Naive B cell (primary cell): ENCODE data around the gene OSBP2. TPM values are rescaled to one million over a fixed set of nuclear protein-coding genes. Genes with fewer than 3 reads are reported as not detected.

Experiments
- ATAC-seq, 2 donors: fragments of 150-1000 bp; cut with Tn5 transposase; 2 replicates each; pipeline ENCODE4 v1.10.0; 2021; ENCODE audit warnings: low read depth in 2 of 2, mild to moderate bottlenecking in 2 of 2, moderate library complexity in 2 of 2
- DNase-seq: peaks from one replicate; pipeline ENCODE4 v3.0.0; 2022
- H3K27ac Mint-ChIP-seq, 6 donors: one replicate each; pipeline ENCODE4 v1.8.0; 2020 to 2022; ENCODE audit warnings: mild to moderate bottlenecking in 6 of 6, mixed read lengths in 6 of 6, moderate library complexity in 5 of 6, inconsistent platforms in 2 of 6
- H3K27me3 Mint-ChIP-seq, 3 donors: one replicate each; pipeline ENCODE4 v1.8.0; 2021 to 2022; ENCODE audit warnings: mixed read lengths in 3 of 3, mild to moderate bottlenecking in 1 of 3
- H3K36me3 Mint-ChIP-seq, 2 donors: one replicate each; pipeline ENCODE4 v1.8.0; 2020 to 2022; ENCODE audit warnings: mixed read lengths in 2 of 2, inconsistent platforms in 1 of 2, mild to moderate bottlenecking in 1 of 2
- H3K4me1 Mint-ChIP-seq, 3 donors: one replicate each; pipeline ENCODE4 v1.8.0; 2020 to 2022; ENCODE audit warnings: mixed read lengths in 3 of 3, inconsistent platforms in 1 of 3, mild to moderate bottlenecking in 1 of 3, moderate library complexity in 1 of 3
- H3K4me3 Mint-ChIP-seq, 8 donors: one replicate each; pipeline ENCODE4 v1.8.0; 2020 to 2022; ENCODE audit warnings: mild to moderate bottlenecking in 8 of 8, mixed read lengths in 8 of 8, moderate library complexity in 8 of 8, inconsistent platforms in 2 of 8
- H3K9me3 Mint-ChIP-seq, 7 donors: one replicate each; pipeline ENCODE4 v1.8.0; 2020 to 2022; ENCODE audit warnings: mixed read lengths in 7 of 7, mild to moderate bottlenecking in 5 of 7, inconsistent platforms in 2 of 7, moderate library complexity in 1 of 7
- polyA plus RNA-seq, 6 donors: library from polyadenylated mRNA; unstranded; fragments of 300-500 nt; fragmentation: Illumina TruSeq; gene quantifications; one replicate each; pipeline ENCODE4 v1.2.3, GENCODE V29; 2021; ENCODE audit warnings: low read depth in 6 of 6

OSBP2 gene
- polyA plus RNA-seq, 6 donors from 2014 or later: 0.20 to 1.1 (median 0.61) TPM; not detected in 1

DNA sequence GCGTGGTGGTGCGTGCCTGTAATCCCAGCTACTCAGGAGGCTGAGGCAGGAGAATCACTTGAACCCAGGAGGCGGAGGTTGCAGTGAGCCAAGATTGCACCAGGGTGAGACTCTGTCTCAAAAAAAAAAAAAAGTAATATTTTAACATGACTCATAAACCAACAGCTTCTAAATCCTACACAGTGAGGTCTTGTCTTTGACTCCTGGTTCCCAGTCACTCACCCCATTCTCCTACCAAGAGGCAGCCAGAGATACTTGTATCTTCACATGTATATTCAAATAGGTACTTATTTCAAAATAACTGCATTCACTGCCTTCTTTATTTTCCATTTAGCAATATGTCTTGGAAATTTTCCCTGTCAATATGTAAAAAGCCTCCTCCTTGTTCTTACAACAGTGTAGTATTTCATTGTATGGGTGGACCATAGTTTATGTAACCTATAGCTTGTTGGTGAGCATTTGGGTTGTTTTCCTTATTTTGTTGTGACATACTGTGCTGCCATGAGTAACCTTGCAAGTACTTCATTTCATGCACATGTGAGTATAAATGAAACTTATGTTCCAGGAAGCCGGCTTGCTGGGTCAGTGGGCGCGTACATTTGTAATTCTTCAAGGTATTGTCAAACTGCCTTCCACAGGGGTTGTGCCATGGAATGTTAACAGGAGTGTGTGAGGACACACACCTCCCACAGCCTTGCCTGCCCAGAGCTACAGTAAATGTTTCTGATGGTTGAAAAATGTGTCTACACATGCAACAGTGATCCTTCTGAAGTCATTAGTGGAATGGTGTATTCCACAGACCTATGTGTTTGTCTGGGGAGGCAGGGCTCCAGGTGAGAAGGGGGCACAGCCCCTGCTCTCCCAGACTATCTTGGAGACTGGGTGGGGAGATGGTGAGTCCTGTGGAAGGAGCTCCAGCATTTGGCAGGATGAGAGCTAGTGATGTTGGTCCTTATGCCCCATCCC is 47.9 kb downstream of the OSBP2 start:
- ATAC-seq: no peak
- peaks cover 2 to 8% (median 4%) of the 10 kb centered on the region in 3 donors for H3K4me1 Mint-ChIP-seq
- no peaks in the 10 kb centered on the region for H3K9me3 Mint-ChIP-seq
- peaks cover 9 to 49% (median 41%) of the 10 kb centered on the region in 3 donors for H3K27me3 Mint-ChIP-seq
- no peak overlapping the region for H3K4me3 Mint-ChIP-seq
- DNase-seq: no peak
- H3K27ac Mint-ChIP-seq: no peak overlapping the region
- H3K36me3 Mint-ChIP-seq: no peaks in the 10 kb centered on the region

DNA sequence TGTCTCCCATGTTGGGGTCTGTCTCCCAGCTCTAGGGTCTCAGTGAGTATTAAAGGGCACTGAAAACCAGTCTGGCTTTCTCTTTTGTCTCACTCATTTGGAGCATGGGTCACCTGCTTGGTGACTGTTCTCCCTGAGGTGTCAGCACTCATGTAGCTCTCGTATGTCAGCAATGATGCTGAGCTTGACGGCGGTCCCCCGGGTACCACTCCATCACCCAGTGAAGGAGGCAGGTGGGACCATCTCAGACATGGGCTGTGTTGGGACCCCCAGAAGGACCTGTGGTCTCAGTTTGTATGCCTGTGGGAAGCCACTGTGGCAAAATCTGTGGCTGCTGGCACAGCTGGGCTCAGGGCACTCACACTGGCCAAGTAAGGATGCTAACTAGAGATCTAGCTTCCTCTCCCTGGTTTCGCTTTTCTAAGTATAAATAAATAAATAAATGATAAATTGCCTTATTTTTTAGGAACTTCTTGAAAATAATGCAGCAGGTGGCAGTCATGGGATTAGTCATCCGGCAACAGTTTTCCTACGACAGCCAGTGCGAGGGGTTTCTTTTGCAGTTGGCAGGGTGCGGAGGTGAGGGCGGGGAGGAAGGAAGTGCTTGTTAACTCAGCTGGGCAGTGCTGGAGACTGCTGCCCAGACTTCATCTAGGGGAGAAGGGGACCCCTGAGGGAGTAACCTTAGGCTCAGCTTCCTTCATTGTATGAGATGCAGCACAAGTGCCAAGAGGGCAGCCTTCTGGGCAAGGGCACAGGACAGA is 48.8 kb downstream of the OSBP2 start:
- Mint-ChIP-seq H3K27ac (peak overlapping the region in 1 of 6 donors; percentile 35), H3K4me3 (no peak overlapping the region), H3K36me3 (no peaks in the 10 kb centered on the region), H3K27me3 (peaks cover 5 to 42% (median 33%) of the 10 kb centered on the region in 3 donors), H3K9me3 (no peaks in the 10 kb centered on the region), H3K4me1 (peaks cover 2 to 8% (median 4%) of the 10 kb centered on the region in 3 donors)
- no peak for DNase-seq
- peak; percentile 25 to 32 for ATAC-seq

DNA sequence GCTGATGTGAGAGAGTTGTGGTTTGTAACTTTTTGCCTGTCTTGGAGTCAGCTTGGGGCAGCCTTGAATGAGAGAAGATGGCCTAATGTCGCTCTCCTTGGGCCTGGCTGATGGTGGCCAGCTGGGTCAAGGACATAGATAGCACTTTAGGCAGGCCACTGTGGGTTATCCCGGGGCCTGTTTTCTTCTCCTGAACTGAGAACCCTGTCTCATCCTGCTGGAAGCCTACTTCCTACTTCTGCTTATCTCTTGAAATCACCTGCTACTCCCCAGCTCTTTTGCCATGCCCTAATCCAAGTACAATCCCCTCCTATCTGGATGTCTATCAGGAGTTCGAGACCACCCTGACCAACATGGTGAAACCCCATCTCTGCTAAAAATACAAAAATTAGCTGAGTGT is 49.5 kb downstream of the OSBP2 start:
- Mint-ChIP-seq H3K4me1 (peaks cover 2 to 8% (median 4%) of the 10 kb centered on the region in 3 donors), H3K27ac (peak overlapping the region in 1 of 6 donors; percentile 41), H3K9me3 (no peaks in the 10 kb centered on the region), H3K36me3 (no peaks in the 10 kb centered on the region), H3K27me3 (peaks cover 5 to 36% (median 25%) of the 10 kb centered on the region in 3 donors), H3K4me3 (no peak overlapping the region)
- DNase-seq: no peak
- ATAC-seq: no peak

DNA sequence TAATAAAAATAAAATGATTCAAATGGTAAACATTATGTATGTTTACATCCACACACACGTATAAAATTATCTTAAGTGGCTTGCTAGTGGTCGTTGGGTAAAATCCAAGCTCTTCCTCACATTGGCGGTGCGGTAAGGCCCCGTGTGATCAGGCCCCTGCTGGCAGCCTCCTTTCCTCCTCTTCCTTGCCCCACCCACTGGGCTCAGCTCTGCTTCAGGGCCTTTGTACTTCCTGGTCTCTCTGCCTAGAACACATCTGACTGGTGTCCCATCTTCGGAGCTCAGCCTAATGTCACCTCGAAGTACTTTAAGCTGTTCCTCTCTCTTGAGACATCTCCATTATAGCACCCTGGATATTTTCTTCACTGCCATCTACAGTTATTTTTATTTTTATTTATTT is 52.8 kb downstream of the OSBP2 start:
- H3K27me3 Mint-ChIP-seq: peaks cover 2 to 17% (median 8%) of the 10 kb centered on the region in 3 donors
- H3K27ac Mint-ChIP-seq: no peak overlapping the region

DNA sequence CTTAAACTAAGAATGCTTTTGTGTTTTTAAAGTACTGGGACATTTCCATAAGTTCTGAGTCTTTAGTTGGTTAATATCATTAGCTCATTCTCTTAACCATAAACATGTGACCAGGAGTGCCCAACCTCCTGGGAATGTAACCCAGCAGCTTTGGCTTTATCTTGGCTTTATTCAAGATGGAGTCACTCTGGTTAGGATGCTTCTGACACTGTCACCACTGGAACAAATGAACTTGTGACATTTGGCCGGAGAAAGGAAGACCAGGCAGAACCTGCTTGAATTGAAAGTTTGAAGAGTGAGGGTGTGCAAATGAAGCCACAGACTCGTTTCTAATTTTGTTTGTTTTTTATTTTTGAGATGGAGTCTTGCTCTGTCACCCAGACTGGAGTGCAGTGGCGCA is 54.6 kb downstream of the OSBP2 start:
- ATAC-seq: no peak
- peaks cover 0 to 8% of the 10 kb centered on the region in 2 donors for H3K36me3 Mint-ChIP-seq
- H3K4me3 Mint-ChIP-seq: no peak overlapping the region
- no peak overlapping the region for H3K27ac Mint-ChIP-seq
- no peak for DNase-seq
- H3K4me1 Mint-ChIP-seq: no peaks in the 10 kb centered on the region
- peaks cover 0 to 13% (median 4%) of the 10 kb centered on the region in 7 donors for H3K9me3 Mint-ChIP-seq
- peaks cover 0 to 8% (median 0%) of the 10 kb centered on the region in 3 donors for H3K27me3 Mint-ChIP-seq

More for the DNA sequence above, 52.8 kb downstream of the OSBP2 start:
- DNase-seq (no peak), ATAC-seq (no peak)
- Mint-ChIP-seq H3K4me1 (peaks cover 2 to 8% (median 4%) of the 10 kb centered on the region in 3 donors), H3K36me3 (no peaks in the 10 kb centered on the region), H3K4me3 (no peak overlapping the region), H3K9me3 (peaks cover 0 to 2% (median 0%) of the 10 kb centered on the region in 7 donors)

DNA sequence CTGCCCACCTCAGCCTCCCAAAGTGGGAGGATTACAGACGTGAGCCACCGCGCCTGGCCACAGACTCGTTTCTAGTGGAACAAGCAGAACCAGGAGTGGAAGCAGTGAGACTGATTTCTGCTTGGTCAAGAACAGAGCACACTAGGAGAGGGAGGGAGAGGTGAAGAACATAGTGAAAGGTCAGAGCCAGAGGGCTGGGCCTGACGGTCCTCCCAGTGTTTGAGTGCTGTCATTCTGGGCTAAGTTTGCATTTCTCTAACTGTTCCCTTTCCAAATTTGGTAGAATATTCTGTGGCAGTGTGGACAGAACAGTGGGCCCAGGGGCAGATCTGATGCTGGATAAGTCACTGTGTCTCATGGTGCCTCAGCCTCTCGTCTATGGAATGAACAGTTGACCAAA is 55.2 kb downstream of the OSBP2 start:
- Mint-ChIP-seq H3K27ac (no peak overlapping the region), H3K4me3 (no peak overlapping the region), H3K4me1 (no peaks in the 10 kb centered on the region), H3K9me3 (peaks cover 0 to 13% (median 4%) of the 10 kb centered on the region in 7 donors), H3K36me3 (peaks cover 0 to 8% of the 10 kb centered on the region in 2 donors), H3K27me3 (peaks cover 0 to 10% (median 0%) of the 10 kb centered on the region in 3 donors)
- DNase-seq (no peak), ATAC-seq (no peak)

DNA sequence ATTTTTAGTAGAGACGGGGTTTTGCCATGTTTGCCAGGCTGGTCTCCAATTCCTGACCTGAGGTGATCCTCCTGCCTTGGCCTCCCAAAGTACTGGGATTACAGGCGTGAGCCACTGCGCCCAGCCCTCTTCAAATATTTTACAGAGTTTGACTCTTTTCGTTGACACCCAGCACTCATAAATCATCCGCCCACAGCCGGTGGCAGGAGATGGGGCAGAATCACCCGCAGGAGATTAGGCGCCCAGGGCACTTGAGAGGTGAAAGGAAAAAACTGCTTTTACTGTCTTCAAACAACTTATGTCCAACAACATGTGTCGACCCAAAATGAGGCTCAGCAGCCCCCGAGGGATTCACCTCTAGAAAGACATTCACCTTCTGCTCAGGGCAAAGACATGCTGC is 56.9 kb downstream of the OSBP2 start:
- Mint-ChIP-seq H3K27me3 (peaks cover 0 to 21% (median 0%) of the 10 kb centered on the region in 3 donors), H3K36me3 (peaks cover 0 to 8% of the 10 kb centered on the region in 2 donors), H3K9me3 (peaks cover 0 to 13% (median 4%) of the 10 kb centered on the region in 7 donors), H3K27ac (no peak overlapping the region), H3K4me3 (no peak overlapping the region), H3K4me1 (no peaks in the 10 kb centered on the region)
- no peak for ATAC-seq
- no peak for DNase-seq

DNA sequence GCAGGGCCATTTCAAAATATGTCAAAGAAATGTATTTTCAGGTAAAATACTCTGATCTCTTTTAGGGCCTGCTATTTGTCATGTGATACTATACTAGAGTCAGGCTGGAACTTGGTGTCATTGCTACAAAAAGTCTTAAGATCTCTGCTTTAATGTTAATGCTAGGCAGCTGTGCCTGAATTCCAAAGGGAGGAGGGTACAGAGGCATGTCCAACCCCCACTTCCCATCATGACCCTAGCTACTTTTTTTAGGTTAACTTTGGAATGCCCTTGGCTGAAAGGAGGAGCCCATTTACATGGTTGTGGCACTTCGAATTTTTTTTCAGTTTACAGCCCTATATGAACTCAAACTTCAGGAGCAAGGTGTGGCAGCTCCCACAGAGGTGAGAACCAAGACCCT is 58.1 kb downstream of the OSBP2 start:
- Mint-ChIP-seq H3K27me3 (peaks cover 0 to 27% (median 11%) of the 10 kb centered on the region in 3 donors), H3K4me3 (no peak overlapping the region), H3K36me3 (peaks cover 0 to 8% of the 10 kb centered on the region in 2 donors), H3K9me3 (peaks cover 0 to 13% (median 4%) of the 10 kb centered on the region in 7 donors), H3K27ac (no peak overlapping the region), H3K4me1 (no peaks in the 10 kb centered on the region)
- no peak for ATAC-seq
- DNase-seq: no peak

DNA sequence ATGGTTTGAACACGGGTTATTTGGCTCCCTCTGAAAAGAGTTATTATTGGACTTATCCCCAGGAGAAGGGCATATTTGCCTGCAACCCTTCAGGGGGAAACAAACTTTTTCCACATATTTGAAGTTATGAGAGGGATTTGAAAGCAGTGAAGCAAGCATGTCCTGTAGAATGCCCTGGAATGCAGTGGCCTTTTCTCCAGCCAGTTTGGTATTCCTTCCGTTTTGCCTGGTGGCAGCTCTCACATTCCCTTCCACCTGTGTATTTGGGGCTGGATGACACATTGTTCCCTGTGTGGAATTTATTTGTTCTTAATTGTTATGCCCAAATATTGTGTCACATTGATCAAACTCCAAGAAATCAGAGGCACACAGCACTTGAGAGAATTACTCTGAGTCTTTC is 59.0 kb downstream of the OSBP2 start:
- peaks cover 0 to 8% of the 10 kb centered on the region in 2 donors for H3K36me3 Mint-ChIP-seq
- no peak overlapping the region for H3K27ac Mint-ChIP-seq
- H3K9me3 Mint-ChIP-seq: peaks cover 0 to 13% (median 4%) of the 10 kb centered on the region in 7 donors
- DNase-seq (no peak), ATAC-seq (no peak)
- no peaks in the 10 kb centered on the region for H3K4me1 Mint-ChIP-seq
- H3K4me3 Mint-ChIP-seq: no peak overlapping the region
- H3K27me3 Mint-ChIP-seq: peaks cover 0 to 27% (median 11%) of the 10 kb centered on the region in 3 donors

DNA sequence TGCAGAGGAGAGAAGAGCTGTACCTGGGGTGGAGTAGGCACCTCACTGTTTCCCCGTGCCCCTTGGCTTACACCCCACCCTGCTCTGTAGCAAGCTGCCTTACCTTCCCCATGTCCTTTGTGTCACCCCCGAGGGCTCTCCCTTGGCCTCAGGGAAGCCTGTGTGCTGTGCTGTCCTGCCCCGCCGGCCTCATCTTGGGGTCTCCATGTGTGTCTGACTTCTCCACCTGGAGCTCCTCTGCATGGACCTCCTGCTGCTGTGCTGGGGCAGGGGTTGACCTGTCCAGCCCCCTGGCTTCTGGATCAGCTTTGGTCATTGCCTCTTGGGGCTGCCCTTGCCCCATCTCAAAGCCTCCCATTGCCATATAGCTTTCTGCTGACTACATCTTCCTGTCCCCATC is 59.8 kb downstream of the OSBP2 start:
- H3K27me3 Mint-ChIP-seq: peaks cover 0 to 27% (median 11%) of the 10 kb centered on the region in 3 donors
- peaks cover 0 to 8% of the 10 kb centered on the region in 2 donors for H3K36me3 Mint-ChIP-seq
- H3K4me1 Mint-ChIP-seq: no peaks in the 10 kb centered on the region
- no peak for ATAC-seq
- peak overlapping the region in 1 of 6 donors; percentile 3 for H3K27ac Mint-ChIP-seq
- DNase-seq: no peak
- H3K9me3 Mint-ChIP-seq: peaks cover 0 to 13% (median 4%) of the 10 kb centered on the region in 7 donors
- no peak overlapping the region for H3K4me3 Mint-ChIP-seq

DNA sequence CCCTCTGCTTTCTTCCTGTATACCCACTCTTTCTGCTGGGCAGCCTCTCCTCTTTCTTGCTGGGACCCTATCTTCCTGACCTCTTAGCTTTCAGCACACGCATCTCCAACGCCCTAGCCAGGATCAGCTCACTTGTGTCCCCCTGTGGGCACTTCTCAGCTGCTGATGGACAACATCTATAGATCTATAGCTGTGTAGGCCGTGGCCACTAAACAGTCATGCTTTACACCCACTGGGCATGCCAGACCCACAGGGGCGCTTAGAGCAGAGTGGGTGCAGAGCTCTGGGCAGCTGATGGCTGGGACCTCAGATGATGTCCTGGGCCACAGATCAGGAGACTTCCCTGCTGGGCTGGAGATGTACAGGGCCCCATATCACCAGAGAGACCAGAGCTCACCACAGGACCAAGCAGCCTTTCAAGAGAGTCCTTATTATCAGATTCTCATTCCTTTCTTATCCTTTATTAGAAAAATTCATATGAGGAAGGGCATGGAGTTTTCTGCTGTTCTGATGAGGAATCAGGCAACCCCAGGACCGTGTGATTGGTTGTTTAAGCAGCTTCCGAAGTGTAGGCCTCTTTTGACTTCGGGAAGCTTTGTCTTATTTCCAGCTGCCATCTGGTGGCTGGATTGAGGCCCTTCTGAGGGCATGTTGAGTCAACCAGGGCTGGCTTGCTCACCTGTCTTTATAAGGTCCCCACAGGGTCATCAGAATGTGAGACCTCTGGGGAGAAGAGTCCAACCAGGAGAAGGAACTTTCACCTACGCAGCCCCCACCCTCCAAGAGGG is 60.5 kb downstream of the OSBP2 start:
- H3K9me3 Mint-ChIP-seq: peaks cover 0 to 13% (median 4%) of the 10 kb centered on the region in 7 donors
- peaks cover 0 to 27% (median 11%) of the 10 kb centered on the region in 3 donors for H3K27me3 Mint-ChIP-seq
- ATAC-seq: peak; percentile 32 to 49
- peak overlapping the region in 1 of 6 donors; percentile 86 for H3K27ac Mint-ChIP-seq
- no peaks in the 10 kb centered on the region for H3K4me1 Mint-ChIP-seq
- H3K36me3 Mint-ChIP-seq: peaks cover 0 to 8% of the 10 kb centered on the region in 2 donors
- no peak overlapping the region for H3K4me3 Mint-ChIP-seq
- DNase-seq: no peak

DNA sequence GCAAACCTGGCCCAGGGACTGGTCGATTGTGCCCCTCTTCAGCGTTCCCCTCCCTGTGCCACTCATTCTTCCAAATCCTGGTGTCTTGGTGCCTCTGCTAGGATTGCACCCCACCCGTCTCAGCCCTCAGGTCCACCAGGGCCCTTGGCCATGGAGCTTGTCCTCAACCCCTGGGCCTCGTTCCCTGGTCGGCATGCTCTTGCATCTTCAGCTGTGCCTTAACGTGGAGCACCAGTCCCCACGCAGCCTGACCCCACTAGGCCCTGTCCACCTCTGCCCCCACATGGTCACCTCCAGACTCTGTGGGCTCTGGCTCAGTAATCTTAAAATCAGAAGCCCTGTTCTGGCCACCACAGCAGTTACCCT is 61.1 kb downstream of the OSBP2 start:
- Mint-ChIP-seq H3K27ac (no peak overlapping the region), H3K4me1 (no peaks in the 10 kb centered on the region), H3K27me3 (peaks cover 0 to 27% (median 11%) of the 10 kb centered on the region in 3 donors), H3K36me3 (peaks cover 0 to 8% of the 10 kb centered on the region in 2 donors), H3K4me3 (no peak overlapping the region), H3K9me3 (peaks cover 0 to 13% (median 4%) of the 10 kb centered on the region in 7 donors)
- no peak for DNase-seq
- no peak for ATAC-seq
